ENCODE data around the gene GMNC. TPM values are rescaled to one million over a fixed set of nuclear protein-coding genes. Genes with fewer than 3 reads are reported as not detected.

Gene GMNC
- total RNA-seq, 2 experiments from 2014 or later: not detected

GRCh38 chr3:190831225-190831624 lies 31.3 kb downstream of the GMNC start:
- DNase-seq: no peak
- POLR2A ChIA-PET: no interaction called here
- Mint-ChIP-seq H3K27me3 (no peaks in the 10 kb centered on the region), H3K4me3 (no peak overlapping the region), H3K4me1 (ENCODE audit: low read depth) (no peaks in the 10 kb centered on the region), H3K9me3 (no peaks in the 10 kb centered on the region), H3K36me3 (no peaks in the 10 kb centered on the region), H3K27ac (no peak overlapping the region)
- CTCF ChIA-PET: no interaction called here
- intact Hi-C loops (cut with micrococcal nuclease): no loop called here

GRCh38 chr3:190830031-190830430 lies 32.5 kb downstream of the GMNC start:
- Mint-ChIP-seq H3K27ac (no peak overlapping the region), H3K36me3 (no peaks in the 10 kb centered on the region), H3K4me3 (no peak overlapping the region), H3K4me1 (ENCODE audit: low read depth) (no peaks in the 10 kb centered on the region), H3K9me3 (no peaks in the 10 kb centered on the region), H3K27me3 (no peaks in the 10 kb centered on the region)
- intact Hi-C loops (cut with micrococcal nuclease): no loop called here
- DNase-seq: no peak
- POLR2A ChIA-PET: no interaction called here
- CTCF ChIA-PET: no interaction called here

DNA sequence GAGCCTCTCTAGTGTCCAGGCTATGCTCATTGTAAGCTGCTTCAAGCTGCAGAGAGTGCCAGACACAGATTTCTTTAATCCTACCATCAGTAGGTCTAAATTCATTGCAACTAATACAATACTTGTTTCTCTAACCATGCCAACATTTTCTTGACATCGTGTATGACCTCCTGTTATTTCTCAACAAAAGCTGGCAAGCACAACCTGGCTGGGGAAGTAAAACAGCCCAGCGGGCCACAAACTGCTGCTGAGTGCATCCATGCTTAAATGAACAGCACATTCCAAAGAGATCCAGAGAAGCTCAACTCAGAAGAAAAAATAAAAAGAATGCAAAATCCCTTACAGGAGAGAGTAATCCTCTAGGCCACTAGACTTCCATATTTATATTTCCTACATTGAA lies 36.5 kb downstream of the GMNC start:
- H3K4me3 Mint-ChIP-seq: no peak overlapping the region
- no peak overlapping the region for H3K27ac Mint-ChIP-seq
- ChIA-PET POLR2A (no interaction called here), CTCF (no interaction called here)
- H3K9me3 Mint-ChIP-seq: no peaks in the 10 kb centered on the region
- H3K27me3 Mint-ChIP-seq: no peaks in the 10 kb centered on the region
- DNase-seq: no peak
- no peaks in the 10 kb centered on the region for H3K4me1 Mint-ChIP-seq (ENCODE audit: low read depth)
- H3K36me3 Mint-ChIP-seq: no peaks in the 10 kb centered on the region
- intact Hi-C loops (cut with micrococcal nuclease): no loop called here

DNA sequence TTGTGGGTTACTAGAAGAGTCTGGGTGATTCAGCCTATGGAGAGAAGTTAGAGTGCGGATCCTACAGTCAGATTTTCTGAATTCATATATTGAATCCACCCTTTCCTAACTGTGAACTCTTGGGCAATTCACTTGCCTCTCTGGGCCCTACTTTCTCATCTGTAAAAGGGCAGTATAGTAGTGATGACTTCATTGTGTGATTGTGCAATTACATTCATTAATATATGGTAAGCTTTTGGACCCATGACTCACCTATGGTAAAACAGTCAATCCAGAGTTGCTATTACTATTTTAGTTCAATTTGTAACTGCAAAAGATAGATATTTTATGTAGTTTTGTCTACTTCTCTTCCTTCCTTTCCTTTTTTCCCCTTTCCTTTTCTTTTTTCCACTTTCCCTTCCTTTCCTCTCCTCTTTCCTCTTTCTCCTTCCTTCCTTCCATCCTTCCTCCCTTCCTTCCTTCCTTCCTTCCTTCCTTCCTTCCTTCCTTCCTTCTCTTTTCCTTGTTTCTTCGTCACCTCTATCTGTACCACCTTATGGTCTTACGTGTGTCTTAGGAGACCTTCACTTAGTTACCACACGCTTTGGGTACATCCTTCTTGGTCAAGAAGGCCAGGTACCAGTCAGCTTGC lies 37.0 kb downstream of the GMNC start:
- Mint-ChIP-seq H3K4me1 (ENCODE audit: low read depth) (no peaks in the 10 kb centered on the region), H3K36me3 (no peaks in the 10 kb centered on the region), H3K4me3 (no peak overlapping the region), H3K27ac (no peak overlapping the region), H3K9me3 (no peaks in the 10 kb centered on the region), H3K27me3 (no peaks in the 10 kb centered on the region)
- DNase-seq: no peak
- POLR2A ChIA-PET: no interaction called here
- CTCF ChIA-PET: no interaction called here
- intact Hi-C loops (cut with micrococcal nuclease): no loop called here

- Mint-ChIP-seq H3K4me3 (no peak overlapping the region), H3K27ac (no peak overlapping the region), H3K4me1 (ENCODE audit: low read depth) (no peaks in the 10 kb centered on the region), H3K9me3 (peaks cover 1% of the 10 kb centered on the region), H3K27me3 (no peaks in the 10 kb centered on the region), H3K36me3 (no peaks in the 10 kb centered on the region)
- ChIA-PET POLR2A (no interaction called here), CTCF (interaction anchor here (0.7 kb wide), 1 partner anchor 8 kb away, joined by 3 read pairs; no protein-coding TSS in a partner anchor)
- intact Hi-C loops (cut with micrococcal nuclease): no loop called here
- DNase-seq: no peak
Observed at GRCh38 chr3:190811775-190812480, 50.6 kb downstream of the GMNC start.

GRCh38 chr3:190810957-190811356 lies 51.5 kb downstream of the GMNC start:
- H3K4me1 Mint-ChIP-seq (ENCODE audit: low read depth): no peaks in the 10 kb centered on the region
- ChIA-PET POLR2A (no interaction called here), CTCF (no interaction called here)
- intact Hi-C loops (cut with micrococcal nuclease): no loop called here
- H3K9me3 Mint-ChIP-seq: no peaks in the 10 kb centered on the region
- no peak overlapping the region for H3K4me3 Mint-ChIP-seq
- H3K27ac Mint-ChIP-seq: no peak overlapping the region
- no peak for DNase-seq
- H3K27me3 Mint-ChIP-seq: no peaks in the 10 kb centered on the region
- H3K36me3 Mint-ChIP-seq: no peaks in the 10 kb centered on the region

GRCh38 chr3:190809351-190809750 lies 53.1 kb downstream of the GMNC start:
- no peaks in the 10 kb centered on the region for H3K9me3 Mint-ChIP-seq
- CTCF ChIA-PET: no interaction called here
- no peak overlapping the region for H3K27ac Mint-ChIP-seq

GRCh38 chr3:190807719-190808375 lies 54.6 kb downstream of the GMNC start:
- Mint-ChIP-seq H3K4me1 (ENCODE audit: low read depth) (no peaks in the 10 kb centered on the region), H3K27me3 (no peaks in the 10 kb centered on the region), H3K36me3 (no peaks in the 10 kb centered on the region), H3K27ac (no peak overlapping the region), H3K9me3 (no peaks in the 10 kb centered on the region), H3K4me3 (no peak overlapping the region)
- intact Hi-C loops (cut with micrococcal nuclease): no loop called here
- ChIA-PET CTCF (interaction anchor here (0.7 kb wide), 1 partner anchor 354 kb away, joined by 3 read pairs; no protein-coding TSS in a partner anchor), POLR2A (no interaction called here)
- DNase-seq: no peak

More at GRCh38 chr3:190809351-190809750, 53.1 kb downstream of the GMNC start:
- Mint-ChIP-seq H3K36me3 (no peaks in the 10 kb centered on the region), H3K27me3 (no peaks in the 10 kb centered on the region), H3K4me1 (ENCODE audit: low read depth) (no peaks in the 10 kb centered on the region), H3K4me3 (no peak overlapping the region)
- POLR2A ChIA-PET: no interaction called here
- no peak for DNase-seq
- intact Hi-C loops (cut with micrococcal nuclease): no loop called here
